Skeletal muscle tissue (tissue), 4 donors: ENCODE results near the gene MOB2. TPM values are rescaled to one million over a fixed set of nuclear protein-coding genes. Genes with fewer than 3 reads are reported as not detected.

Experiments used
- H3K27ac ChIP-seq: one replicate; pipeline ENCODE4 v1.7.0; 2013; ENCODE audit warnings: mild to moderate bottlenecking, low read depth, low read length, inconsistent platforms
- H3K27me3 ChIP-seq, 3 donors: one replicate each; pipeline ENCODE4 v1.7.0; 2013; ENCODE audit warnings: low read length in 3 of 3; ENCODE audit not compliant: control insufficient read depth in 3 of 3, insufficient read depth in 3 of 3
- H3K36me3 ChIP-seq, 3 donors: one replicate each; pipeline ENCODE4 v1.7.0; 2013; ENCODE audit warnings: low read length in 3 of 3; ENCODE audit not compliant: control insufficient read depth in 3 of 3, insufficient read depth in 3 of 3
- H3K4me1 ChIP-seq, 3 donors: one replicate each; pipeline ENCODE4 v1.7.0; 2013; ENCODE audit warnings: low read length in 3 of 3, mild to moderate bottlenecking in 3 of 3; ENCODE audit not compliant: control insufficient read depth in 3 of 3, insufficient read depth in 3 of 3
- H3K4me3 ChIP-seq, 3 donors: one replicate each; pipeline ENCODE4 v1.7.0; 2013; ENCODE audit warnings: low read length in 3 of 3
- H3K9ac ChIP-seq, 3 donors: one replicate each; pipeline ENCODE4 v1.7.0; 2013; ENCODE audit warnings: low read length in 3 of 3, mild to moderate bottlenecking in 3 of 3, moderate library complexity in 2 of 3, low read depth in 1 of 3
- H3K9me3 ChIP-seq, 3 donors: one replicate each; pipeline ENCODE4 v1.7.0; 2013; ENCODE audit warnings: low read length in 3 of 3; ENCODE audit not compliant: control insufficient read depth in 3 of 3
- total RNA-seq: library from RNA; depleted of rRNA; stranded (reverse); fragments of >200 nt; gene quantifications from one replicate; pipeline ENCODE4 v1.2.3, GENCODE V29; 2014
- donor health status: Osteomylitis.

The MOB2 gene
- total RNA-seq, 1 donor from 2014 or later: 18.3 TPM

- H3K9ac ChIP-seq: no peak overlapping the region
- no peak overlapping the region for H3K27ac ChIP-seq
- H3K4me3 ChIP-seq: no peak overlapping the region
- no peaks in the 10 kb centered on the region for H3K36me3 ChIP-seq
- peaks cover 6 to 25% (median 23%) of the 10 kb centered on the region in 3 donors for H3K27me3 ChIP-seq
- H3K9me3 ChIP-seq: no peaks in the 10 kb centered on the region
- H3K4me1 ChIP-seq: peaks cover 0 to 4% (median 0%) of the 10 kb centered on the region in 3 donors
Measured at GRCh38 chr11:1454576-1454975, 32.0 kb downstream of the MOB2 start.

GRCh38 chr11:1453611-1454034 lies 33.0 kb downstream of the MOB2 start:
- Histone ChIP-seq H3K9ac (no peak overlapping the region), H3K27ac (no peak overlapping the region), H3K36me3 (no peaks in the 10 kb centered on the region), H3K4me1 (peaks cover 0 to 4% (median 0%) of the 10 kb centered on the region in 3 donors), H3K9me3 (no peaks in the 10 kb centered on the region), H3K27me3 (peaks cover 11 to 29% (median 27%) of the 10 kb centered on the region in 3 donors), H3K4me3 (no peak overlapping the region)

DNA sequence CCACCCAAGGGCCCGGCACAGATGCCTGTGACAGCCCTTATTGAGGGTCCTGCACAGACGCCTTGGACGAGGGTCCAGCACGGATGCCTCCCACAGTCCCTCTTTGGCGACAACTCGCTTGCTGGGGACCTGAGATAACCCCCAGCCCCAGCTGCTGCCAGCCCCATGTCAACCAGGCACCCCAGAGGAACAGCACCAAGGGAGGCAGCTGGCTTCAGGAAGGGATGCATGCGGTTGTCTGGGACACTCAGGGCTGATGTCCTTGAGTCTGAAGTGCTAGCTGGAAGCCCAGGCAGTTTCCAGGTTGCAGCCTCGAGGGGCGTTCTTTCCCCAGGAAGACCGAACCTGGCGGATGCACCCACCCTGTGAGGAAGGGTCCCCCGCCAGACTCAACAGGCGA lies 33.8 kb downstream of the MOB2 start:
- H3K27ac ChIP-seq: no peak overlapping the region
- H3K4me1 ChIP-seq: no peaks in the 10 kb centered on the region
- no peak overlapping the region for H3K9ac ChIP-seq
- H3K27me3 ChIP-seq: peaks cover 11 to 34% (median 30%) of the 10 kb centered on the region in 3 donors
- H3K36me3 ChIP-seq: no peaks in the 10 kb centered on the region
- no peak overlapping the region for H3K4me3 ChIP-seq
- no peaks in the 10 kb centered on the region for H3K9me3 ChIP-seq

DNA sequence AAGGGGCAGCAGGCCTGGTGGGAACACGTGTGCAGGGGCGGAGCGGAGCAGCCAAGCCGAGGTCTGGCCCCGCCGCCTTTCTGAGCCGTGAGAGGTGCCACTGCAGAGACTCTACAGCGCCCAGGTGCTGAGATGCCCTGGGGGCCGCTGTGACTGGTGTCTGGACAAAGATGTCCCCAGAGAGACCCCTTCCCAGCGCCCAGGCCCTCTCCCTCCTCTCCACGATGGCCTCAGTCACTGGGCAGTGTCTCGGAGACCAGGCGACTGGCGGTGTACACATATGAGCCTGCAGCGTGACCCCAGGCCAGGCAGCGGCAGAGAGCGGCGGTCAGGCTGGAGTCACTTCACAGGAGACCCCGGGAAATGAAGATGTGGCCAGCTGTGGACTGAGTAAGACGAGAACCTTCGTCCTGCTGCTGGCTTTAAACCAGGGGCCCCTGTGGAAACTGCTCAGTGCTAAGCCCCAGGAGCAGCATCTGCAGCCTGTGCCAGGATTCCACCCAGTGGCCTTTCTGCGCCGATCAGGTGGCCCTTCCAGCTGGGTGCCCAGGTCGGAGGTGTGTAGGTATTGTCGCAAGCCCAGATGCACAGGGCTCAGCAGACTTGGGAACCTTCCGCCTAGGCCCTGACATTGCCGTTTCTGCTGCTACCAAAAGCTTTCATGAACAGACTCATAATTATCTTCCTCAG lies 34.7 kb downstream of the MOB2 start:
- Histone ChIP-seq H3K27ac (no peak overlapping the region), H3K9ac (no peak overlapping the region), H3K4me1 (no peaks in the 10 kb centered on the region), H3K27me3 (peaks cover 11 to 34% (median 30%) of the 10 kb centered on the region in 3 donors), H3K36me3 (no peaks in the 10 kb centered on the region), H3K4me3 (no peak overlapping the region), H3K9me3 (no peaks in the 10 kb centered on the region)

GRCh38 chr11:1450949-1451710 lies 35.4 kb downstream of the MOB2 start:
- Histone ChIP-seq H3K9me3 (no peaks in the 10 kb centered on the region), H3K36me3 (no peaks in the 10 kb centered on the region), H3K27ac (no peak overlapping the region), H3K27me3 (peaks cover 11 to 34% (median 30%) of the 10 kb centered on the region in 3 donors), H3K9ac (no peak overlapping the region), H3K4me3 (no peak overlapping the region), H3K4me1 (no peaks in the 10 kb centered on the region)

GRCh38 chr11:1450344-1450875 lies 36.2 kb downstream of the MOB2 start:
- no peak overlapping the region for H3K9ac ChIP-seq
- H3K4me3 ChIP-seq: no peak overlapping the region
- no peaks in the 10 kb centered on the region for H3K36me3 ChIP-seq
- no peaks in the 10 kb centered on the region for H3K4me1 ChIP-seq
- H3K9me3 ChIP-seq: no peaks in the 10 kb centered on the region
- peaks cover 11 to 34% (median 30%) of the 10 kb centered on the region in 3 donors for H3K27me3 ChIP-seq
- H3K27ac ChIP-seq: no peak overlapping the region

DNA sequence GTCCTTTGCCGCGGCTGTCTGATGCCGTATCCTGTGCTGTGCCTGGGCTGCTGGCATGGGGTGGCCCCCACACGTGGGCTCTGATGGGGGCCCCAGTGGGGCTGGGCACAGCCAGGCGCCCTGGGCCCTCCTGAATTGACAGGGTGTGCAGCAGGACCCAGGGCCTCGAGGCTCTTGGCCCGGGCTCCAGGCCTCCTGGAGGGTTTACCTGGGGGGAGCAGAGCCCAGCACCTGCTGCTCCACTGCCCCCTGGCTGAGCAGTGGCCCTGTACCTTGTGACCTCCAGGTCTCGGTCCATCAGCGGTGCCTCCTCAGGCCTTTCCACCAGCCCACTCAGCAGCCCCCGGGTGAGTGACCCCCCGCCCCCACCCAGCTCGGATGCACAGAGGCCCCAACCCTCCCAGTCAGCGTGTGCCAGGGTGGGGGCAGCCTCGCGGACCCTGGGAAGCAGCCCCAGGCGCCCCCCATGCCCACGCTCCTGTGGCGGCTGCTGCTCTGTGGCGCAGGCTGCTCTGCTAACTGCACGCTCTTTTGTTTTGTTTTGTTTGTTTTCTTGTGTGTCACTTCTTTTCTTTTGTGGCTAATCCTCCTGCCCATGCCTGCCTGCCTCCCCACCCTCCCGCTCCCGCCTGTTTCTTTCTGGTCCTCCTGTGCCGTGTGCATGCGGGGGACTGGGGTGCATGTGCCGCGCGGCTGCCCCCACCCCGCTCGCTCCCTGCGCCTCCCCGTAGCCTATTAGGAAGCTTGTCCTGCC lies 36.9 kb downstream of the MOB2 start:
- Histone ChIP-seq H3K4me1 (no peaks in the 10 kb centered on the region), H3K9me3 (no peaks in the 10 kb centered on the region), H3K27ac (no peak overlapping the region), H3K9ac (no peak overlapping the region), H3K4me3 (no peak overlapping the region), H3K27me3 (peaks cover 11 to 34% (median 30%) of the 10 kb centered on the region in 3 donors), H3K36me3 (no peaks in the 10 kb centered on the region)

GRCh38 chr11:1448882-1449281 lies 37.7 kb downstream of the MOB2 start:
- no peak overlapping the region for H3K9ac ChIP-seq
- no peak overlapping the region for H3K27ac ChIP-seq
- no peaks in the 10 kb centered on the region for H3K9me3 ChIP-seq
- no peaks in the 10 kb centered on the region for H3K36me3 ChIP-seq
- no peak overlapping the region for H3K4me3 ChIP-seq
- no peaks in the 10 kb centered on the region for H3K4me1 ChIP-seq
- peaks cover 11 to 39% (median 32%) of the 10 kb centered on the region in 3 donors for H3K27me3 ChIP-seq

- H3K9me3 ChIP-seq: no peaks in the 10 kb centered on the region
- no peak overlapping the region for H3K9ac ChIP-seq
- no peak overlapping the region for H3K4me3 ChIP-seq
- H3K27me3 ChIP-seq: peaks cover 14 to 39% (median 35%) of the 10 kb centered on the region in 3 donors
- H3K4me1 ChIP-seq: no peaks in the 10 kb centered on the region
- no peak overlapping the region for H3K27ac ChIP-seq
- no peaks in the 10 kb centered on the region for H3K36me3 ChIP-seq
Measured at GRCh38 chr11:1447845-1448825, 38.4 kb downstream of the MOB2 start.
